DND-41 (cell line): ENCODE measurements around the gene VAV3.

Experiments
- ATAC-seq: fragments of 200-7000 bp; cut with Tn5 transposase; 3 replicates; pipeline ENCODE4 v1.9.1; 2021; ENCODE audit warnings: low read depth; ENCODE audit not compliant: insufficient read depth
- DNase-seq: peaks from one replicate; pipeline ENCODE4 v3.0.0-alpha.2; 2020
- H2AFZ ChIP-seq: 2 replicates; pipeline ENCODE4 v1.6.0; 2012; ENCODE audit warnings: low read depth, low read length
- H3K27ac ChIP-seq: 2 replicates; pipeline ENCODE4 v1.5.1; 2012; ENCODE audit warnings: low read length, inconsistent platforms
- H3K27me3 ChIP-seq: fragments of 200-600 bp; sonication (generic); 2 replicates; pipeline ENCODE4 v1.6.0; 2012; ENCODE audit warnings: low read length, mild to moderate bottlenecking, inconsistent platforms; ENCODE audit not compliant: insufficient read depth, poor library complexity
- H3K36me3 ChIP-seq: 2 replicates; pipeline ENCODE4 v1.5.1; 2012; ENCODE audit warnings: low read length, inconsistent platforms; ENCODE audit not compliant: insufficient read depth
- H3K4me1 ChIP-seq: 2 replicates; pipeline ENCODE4 v1.5.1; 2012; ENCODE audit warnings: mild to moderate bottlenecking, low read length; ENCODE audit not compliant: insufficient read depth
- H3K4me2 ChIP-seq: 2 replicates; pipeline ENCODE4 v1.6.0; 2012; ENCODE audit warnings: mild to moderate bottlenecking, moderate library complexity, low read length, inconsistent platforms; ENCODE audit not compliant: insufficient read depth
- H3K4me3 ChIP-seq, 2 experiments: fragments of 200-600 bp in 1 of 2; shearing (Covaris generic) in 1 of 2; 2 replicates each; pipeline ENCODE4 v1.5.1; 2012 to 2016; ENCODE audit warnings: inconsistent platforms in 2 of 2, low read length in 2 of 2, mild to moderate bottlenecking in 2 of 2, low read depth in 1 of 2, moderate library complexity in 1 of 2
- H3K79me2 ChIP-seq: 2 replicates; pipeline ENCODE4 v1.6.0; 2012; ENCODE audit warnings: low read length, inconsistent platforms; ENCODE audit not compliant: insufficient read depth
- H3K9ac ChIP-seq: 2 replicates; pipeline ENCODE4 v1.6.0; 2012; ENCODE audit warnings: low read depth, mild to moderate bottlenecking, inconsistent platforms, low read length, moderate library complexity
- H3K9me3 ChIP-seq: 2 replicates; pipeline ENCODE4 v1.5.1; 2012; ENCODE audit warnings: low read length, moderate library complexity, mild to moderate bottlenecking, inconsistent platforms; ENCODE audit not compliant: insufficient read depth, severe bottlenecking
- H4K20me1 ChIP-seq: 2 replicates; pipeline ENCODE4 v1.6.0; 2012; ENCODE audit warnings: low read length; ENCODE audit not compliant: insufficient read depth
- CTCF ChIP-seq: IDR thresholded peaks from 2 replicates; pipeline ENCODE4 v1.5.1; 2012; ENCODE audit warnings: borderline replicate concordance, low read length, moderate library complexity, mild to moderate bottlenecking; ENCODE audit not compliant: poor library complexity, severe bottlenecking; ENCODE audit errors: extremely low read depth
- EZH2 ChIP-seq: IDR thresholded peaks from 3 replicates; pipeline ENCODE4 v1.6.1; 2012; ENCODE audit warnings: borderline replicate concordance, low read depth, mild to moderate bottlenecking, moderate library complexity, low read length, inconsistent platforms; ENCODE audit not compliant: severe bottlenecking

The VAV3 gene

GRCh38 chr1:107674486-107674885 is 290.5 kb downstream of the VAV3 start:
- ATAC-seq, result no peak

GRCh38 chr1:107673006-107673405 is 292.0 kb downstream of the VAV3 start:
- Histone ChIP-seq H3K4me1 (no peaks in the 10 kb centered on the region), H3K27me3 (no peaks in the 10 kb centered on the region), H3K4me2 (no peak overlapping the region), H3K9me3 (no peaks in the 10 kb centered on the region), H3K9ac (no peak overlapping the region), H2AFZ (no peak overlapping the region), H4K20me1 (no peaks in the 10 kb centered on the region), H3K79me2 (no peaks in the 10 kb centered on the region), H3K36me3 (peaks cover 13% of the 10 kb centered on the region; the same call in 1 of the 2 replicates), H3K27ac (no peak overlapping the region), H3K4me3 (no peak overlapping the region)
- DNase-seq (no peak), ATAC-seq (no peak)
- no peak for TF ChIP-seq CTCF
- TF ChIP-seq EZH2, result no peak

More at GRCh38 chr1:107674486-107674885, 290.5 kb downstream of the VAV3 start:
- no peaks in the 10 kb centered on the region for H3K9me3 ChIP-seq
- no peaks in the 10 kb centered on the region for H3K4me1 ChIP-seq
- no peak for TF ChIP-seq EZH2
- no peak for TF ChIP-seq CTCF
- no peak overlapping the region for H3K4me3 ChIP-seq
- no peak overlapping the region for H3K27ac ChIP-seq
- no peak overlapping the region for H3K9ac ChIP-seq
- no peak for DNase-seq
- no peak overlapping the region for H3K4me2 ChIP-seq
- H3K36me3 ChIP-seq, result peaks cover 13% of the 10 kb centered on the region; the same call in 1 of the 2 replicates
- no peaks in the 10 kb centered on the region for H3K27me3 ChIP-seq
- no peaks in the 10 kb centered on the region for H3K79me2 ChIP-seq
- H2AFZ ChIP-seq, result no peak overlapping the region
- H4K20me1 ChIP-seq, result no peaks in the 10 kb centered on the region

- Histone ChIP-seq H3K27ac (no peak overlapping the region), H4K20me1 (no peaks in the 10 kb centered on the region), H3K9ac (no peak overlapping the region), H3K4me2 (no peak overlapping the region), H3K79me2 (no peaks in the 10 kb centered on the region), H3K4me1 (no peaks in the 10 kb centered on the region), H2AFZ (no peak overlapping the region), H3K9me3 (no peaks in the 10 kb centered on the region), H3K36me3 (peaks cover 7% of the 10 kb centered on the region; the same call in 1 of the 2 replicates), H3K4me3 (no peak overlapping the region), H3K27me3 (no peaks in the 10 kb centered on the region)
- ATAC-seq, result no peak
- no peak for DNase-seq
- TF ChIP-seq CTCF (no peak), EZH2 (no peak)
These were observed 294.5 kb downstream of the VAV3 start for GRCh38 chr1:107670397-107671040.
